CD4-positive, alpha-beta T cell (primary cell): ENCODE data around the gene NOB1. TPM values are rescaled to one million over a fixed set of nuclear protein-coding genes. Genes with fewer than 3 reads are reported as not detected.

Experiments used
- ATAC-seq: fragments of 200-7000 bp; cut with Tn5 transposase; one replicate; pipeline ENCODE4 v1.10.0; 2022; ENCODE audit warnings: mild to moderate bottlenecking; ENCODE audit not compliant: poor library complexity
- CTCF ChIA-PET: fragments of 350-600 bp; sonication (Branson Sonifier 250); formaldehyde crosslinking; loops from one replicate; lab custom pipeline; 2021; ENCODE audit warnings: antibody characterized with exemption, inconsistent platforms; lab: Charles Lee
- POLR2A ChIA-PET: fragments of 350-600 bp; sonication (Branson Sonifier 250); formaldehyde crosslinking; loops from one replicate; lab custom pipeline; 2021; ENCODE audit warnings: antibody characterized with exemption, inconsistent platforms; lab: Charles Lee
- DNase-seq, 14 experiments: peaks; one replicate each; pipeline ENCODE4 v3.0.0-alpha.2; 2013 to 2020; ENCODE audit warnings: mixed read lengths in 2 of 14
- H3K27ac ChIP-seq, 2 donors: one replicate each; pipeline versions ENCODE4 v1.5.1 to v1.7.0; 2013; ENCODE audit warnings: low read length in 2 of 2, low read depth in 1 of 2, mild to moderate bottlenecking in 1 of 2
- H3K27me3 ChIP-seq, 2 experiments: 1 replicate in 1 of 2; 2 replicates in 1 of 2; pipeline versions ENCODE4 v1.6.1 to v1.7.0; 2013; ENCODE audit warnings: low read length in 2 of 2, control low read depth in 1 of 2, mild to moderate bottlenecking in 1 of 2, moderate library complexity in 1 of 2; ENCODE audit not compliant: insufficient read depth in 2 of 2, control insufficient read depth in 1 of 2
- H3K36me3 ChIP-seq: one replicate; pipeline ENCODE4 v1.6.1; 2013; ENCODE audit warnings: low read length, control low read depth; ENCODE audit not compliant: insufficient read depth
- H3K4me1 ChIP-seq: one replicate; pipeline ENCODE4 v1.6.1; 2013; ENCODE audit warnings: low read length, control low read depth; ENCODE audit not compliant: insufficient read depth
- H3K4me3 ChIP-seq: one replicate; pipeline ENCODE4 v1.5.1; 2013; ENCODE audit warnings: mild to moderate bottlenecking, low read length, moderate library complexity
- H3K9me3 ChIP-seq, 2 experiments: 1 replicate in 1 of 2; 2 replicates in 1 of 2; pipeline versions ENCODE4 v1.6.1 to v1.7.0; 2013; ENCODE audit warnings: low read length in 2 of 2, mild to moderate bottlenecking in 2 of 2, control low read depth in 1 of 2, moderate library complexity in 1 of 2; ENCODE audit not compliant: control insufficient read depth in 1 of 2, insufficient read depth in 1 of 2
- H3K27ac Mint-ChIP-seq: one replicate; pipeline ENCODE4 v1.8.0; 2020; ENCODE audit warnings: mixed read lengths
- H3K27me3 Mint-ChIP-seq: one replicate; pipeline ENCODE4 v1.8.0; 2021; ENCODE audit warnings: mixed read lengths
- H3K36me3 Mint-ChIP-seq: one replicate; pipeline ENCODE4 v1.8.0; 2021; ENCODE audit warnings: low read depth, mixed read lengths
- H3K4me1 Mint-ChIP-seq: one replicate; pipeline ENCODE4 v1.8.0; 2021; ENCODE audit warnings: low read depth, mixed read lengths
- H3K4me3 Mint-ChIP-seq: one replicate; pipeline ENCODE4 v1.8.0; 2020; ENCODE audit warnings: mild to moderate bottlenecking, mixed read lengths
- H3K9me3 Mint-ChIP-seq: one replicate; pipeline ENCODE4 v1.8.0; 2020; ENCODE audit warnings: mixed read lengths
- CTCF ChIP-seq: fragments of 200-600 bp; IDR thresholded peaks from one replicate; pipeline ENCODE4 v1.8.0; 2022; ENCODE audit warnings: antibody characterized with exemption, mild to moderate bottlenecking
- intact Hi-C, 2 experiments: fragments of 100-400 bp; cut with DNase I in 1 of 2; cut with micrococcal nuclease in 1 of 2; formaldehyde crosslinking; loops; one replicate each; pipeline versions ENCODE4 v1.15.1 to v1.9.0; 2023 to 2025; cut with DNase I, micrococcal nuclease
- total RNA-seq, 174 experiments: library from RNA in 2 of 174; stranded (reverse) in 2 of 174; gene quantifications; one replicate each; pipeline ENCODE4 v1.2.3 and lab custom pipeline; 2021 to 2026

NOB1 gene
- total RNA-seq, 2 experiments from 2014 or later, result 31.0 to 33.9 TPM

- POLR2A ChIA-PET, result no interaction called here
Measured at GRCh38 chr16:69699915-69700314, 54.8 kb downstream of the NOB1 start.

GRCh38 chr16:69698404-69698803 is 56.3 kb downstream of the NOB1 start:
- DNase-seq, result no peak
- Mint-ChIP-seq H3K27ac (no peak overlapping the region), H3K4me1 (no peaks in the 10 kb centered on the region), H3K27me3 (no peaks in the 10 kb centered on the region), H3K4me3 (no peak overlapping the region), H3K9me3 (no peaks in the 10 kb centered on the region), H3K36me3 (peaks cover 57% of the 10 kb centered on the region)
- ATAC-seq, result no peak
- ChIA-PET CTCF (no interaction called here), POLR2A (no interaction called here)
- H3K4me1 ChIP-seq, result no peaks in the 10 kb centered on the region
- H3K9me3 ChIP-seq, result no peaks in the 10 kb centered on the region
- no peak for TF ChIP-seq CTCF
- H3K27me3 ChIP-seq, result no peaks in the 10 kb centered on the region
- H3K4me3 ChIP-seq, result no peak overlapping the region
- H3K36me3 ChIP-seq, result peaks cover 44% of the 10 kb centered on the region
- H3K27ac ChIP-seq, result no peak overlapping the region
- intact Hi-C loops, result no loop called here

More at GRCh38 chr16:69699915-69700314, 54.8 kb downstream of the NOB1 start:
- H3K4me3 Mint-ChIP-seq, result no peak overlapping the region
- H3K27me3 Mint-ChIP-seq, result no peaks in the 10 kb centered on the region
- no peak for ATAC-seq
- no peaks in the 10 kb centered on the region for H3K4me1 ChIP-seq
- H3K36me3 Mint-ChIP-seq, result peaks cover 44% of the 10 kb centered on the region
- no peak overlapping the region for H3K27ac Mint-ChIP-seq
- CTCF ChIA-PET, result interaction anchor here (0.7 to 1.3 kb wide), 2 partner anchors 14 to 55 kb away, joined by 3 read pairs; partner anchors contain the start of gene NOB1
- no peak for TF ChIP-seq CTCF
- intact Hi-C loops, result no loop called here
- DNase-seq, result no peak
- no peaks in the 10 kb centered on the region for H3K27me3 ChIP-seq
- H3K9me3 Mint-ChIP-seq, result no peaks in the 10 kb centered on the region
- H3K4me1 Mint-ChIP-seq, result no peaks in the 10 kb centered on the region
- H3K36me3 ChIP-seq, result peaks cover 30% of the 10 kb centered on the region
- no peaks in the 10 kb centered on the region for H3K9me3 ChIP-seq
- no peak overlapping the region for H3K4me3 ChIP-seq
- no peak overlapping the region for H3K27ac ChIP-seq

GRCh38 chr16:69693916-69694315 is 60.8 kb downstream of the NOB1 start:
- no peaks in the 10 kb centered on the region for H3K4me1 ChIP-seq
- CTCF ChIA-PET, result no interaction called here

More at GRCh38 chr16:69693916-69694315, 60.8 kb downstream of the NOB1 start:
- peaks cover 76% of the 10 kb centered on the region for H3K36me3 Mint-ChIP-seq
- no peaks in the 10 kb centered on the region for H3K9me3 ChIP-seq
- no peak overlapping the region for H3K27ac Mint-ChIP-seq
- no peaks in the 10 kb centered on the region for H3K27me3 Mint-ChIP-seq
- no peak overlapping the region for H3K4me3 Mint-ChIP-seq
- H3K4me3 ChIP-seq, result no peak overlapping the region
- H3K9me3 Mint-ChIP-seq, result no peaks in the 10 kb centered on the region
- TF ChIP-seq CTCF, result no peak
- no peak overlapping the region for H3K27ac ChIP-seq
- POLR2A ChIA-PET, result interaction anchor here (0.7 kb wide), 1 partner anchor 68 kb away, joined by 3 read pairs; the partner anchor contains the start of gene WWP2
- DNase-seq (no peak), ATAC-seq (no peak)
- peaks cover 63% of the 10 kb centered on the region for H3K36me3 ChIP-seq
- H3K4me1 Mint-ChIP-seq, result no peaks in the 10 kb centered on the region
- no peaks in the 10 kb centered on the region for H3K27me3 ChIP-seq
- intact Hi-C loops, result no loop called here
